Ovary (tissue), 3 donors: ENCODE results near the gene FAM117B.

ENCODE experiments used
- CTCF ChIP-seq, 3 donors: fragments of 450-650 bp in 2 of 3; fragments of 200-600 bp in 1 of 3; IDR thresholded peaks; one replicate each; pipeline versions ENCODE4 v1.5.1 to v1.8.0; 2016 to 2022; ENCODE audit warnings: antibody characterized with exemption in 3 of 3, mild to moderate bottlenecking in 1 of 3
- POLR2A ChIP-seq: fragments of 450-650 bp; IDR thresholded peaks from one replicate; pipeline ENCODE4 v1.6.1; 2017; ENCODE audit warnings: antibody characterized with exemption, mild to moderate bottlenecking, moderate library complexity
- donor health status: DM: no; HTN: no; CAD: no.

GRCh38 chr2:202687276-202687675, 52.5 kb downstream of the FAM117B start:
- TF ChIP-seq CTCF (IDR thresholded peaks at IDR 0.05): no peak
- TF ChIP-seq POLR2A: no peak
